GM19328 (cell line): ENCODE measurements around the gene PIEZO1.
A peak's percentile ranks its signal among the peaks of the same experiment; 100 is the strongest.
"Not testable (repeated sequence)": the region's sequence is repeated elsewhere in the genome, so short reads cannot be mapped to it uniquely, and the experiment has no call there.

Experiments used
- ATAC-seq: cut with Tn5 transposase; IDR thresholded peaks from one replicate; pipeline ENCODE4 v1.9.1; 2021; ENCODE audit warnings: mild to moderate bottlenecking, moderate library complexity; ENCODE audit not compliant: unreplicated experiment

PIEZO1 gene

DNA sequence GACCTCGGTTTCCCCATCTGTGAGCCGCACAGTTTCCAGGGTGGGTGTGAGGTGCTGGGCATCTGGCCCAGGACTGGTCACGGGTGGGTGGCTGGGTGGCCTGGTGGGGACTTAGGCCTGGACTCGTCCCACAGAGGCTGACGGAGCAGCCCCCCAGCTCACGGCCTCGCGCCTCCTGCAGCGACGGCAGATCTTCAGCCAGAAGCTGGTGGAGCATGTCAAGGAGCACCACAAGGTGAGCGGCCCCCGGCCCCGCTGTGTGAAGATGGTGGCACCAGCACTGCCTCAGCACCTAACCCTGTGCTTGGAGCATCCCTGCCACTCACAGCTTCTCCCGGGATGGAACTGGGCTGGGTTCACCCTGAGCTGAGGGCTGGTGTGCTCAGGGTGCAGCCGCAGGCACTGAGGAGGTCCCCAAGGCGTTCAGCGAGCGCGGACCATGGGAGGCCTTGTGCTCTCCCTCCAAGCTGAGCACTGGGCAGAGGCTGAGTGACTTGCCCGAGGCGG lies 20.9 kb upstream of the PIEZO1 start:
- ATAC-seq: no peak

DNA sequence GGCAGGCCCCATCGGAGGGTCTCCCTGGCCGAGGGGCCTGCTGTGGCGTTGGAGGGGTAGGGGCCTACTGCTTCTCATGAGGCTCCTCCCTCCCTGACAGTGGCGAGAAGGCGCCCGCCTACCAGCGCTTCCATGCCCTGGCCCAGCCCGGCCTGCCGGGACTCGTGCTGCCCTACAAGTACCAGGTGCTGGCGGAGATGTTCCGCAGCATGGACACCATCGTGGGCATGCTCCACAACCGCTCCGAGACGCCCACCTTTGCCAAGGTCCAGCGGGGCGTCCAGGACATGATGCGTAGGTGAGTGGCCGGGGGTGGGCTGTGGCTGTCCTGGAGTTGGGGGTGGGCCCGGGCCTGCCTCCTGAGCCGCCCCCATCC lies 20.3 kb upstream of the PIEZO1 start:
- no peak for ATAC-seq

DNA sequence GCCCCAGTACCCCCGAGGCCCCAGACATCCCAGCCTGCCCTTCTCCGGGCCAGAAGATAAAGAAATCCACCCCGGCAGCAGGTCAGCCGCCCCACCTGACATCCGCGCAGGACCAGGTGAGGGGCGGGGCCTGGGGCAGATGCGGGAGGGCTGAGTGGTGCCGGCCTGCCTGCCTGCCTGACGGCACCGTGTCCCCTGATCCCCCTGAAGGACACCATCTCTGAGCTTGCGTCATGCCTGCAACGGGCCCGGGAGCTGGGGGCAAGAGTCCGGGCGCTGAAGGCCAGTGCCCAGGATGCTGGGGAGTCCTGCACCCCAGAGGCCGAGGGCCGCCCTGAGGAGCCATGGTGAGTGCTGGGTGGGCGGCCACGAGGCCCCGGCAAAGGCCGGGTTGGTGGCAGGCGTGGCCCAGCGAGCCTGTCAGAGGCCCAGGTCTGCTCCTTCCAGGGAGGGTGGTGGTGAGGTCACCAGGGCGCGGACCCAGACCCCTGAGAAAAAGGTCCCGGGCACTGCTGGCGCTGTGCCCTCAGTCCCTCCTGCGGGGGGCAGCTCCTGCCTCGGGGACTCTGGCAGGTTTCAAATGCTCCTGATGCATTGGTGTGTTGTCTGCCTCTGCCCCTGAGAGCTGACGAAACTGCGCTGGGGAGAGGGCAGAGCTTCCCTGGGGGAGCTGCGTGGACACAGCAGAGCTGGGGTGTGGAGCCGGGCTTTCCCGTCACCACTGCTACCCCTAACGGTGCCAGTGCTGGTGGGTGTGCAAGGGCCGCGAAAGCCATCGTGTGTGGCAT lies 19.7 kb upstream of the PIEZO1 start:
- no peak for ATAC-seq

DNA sequence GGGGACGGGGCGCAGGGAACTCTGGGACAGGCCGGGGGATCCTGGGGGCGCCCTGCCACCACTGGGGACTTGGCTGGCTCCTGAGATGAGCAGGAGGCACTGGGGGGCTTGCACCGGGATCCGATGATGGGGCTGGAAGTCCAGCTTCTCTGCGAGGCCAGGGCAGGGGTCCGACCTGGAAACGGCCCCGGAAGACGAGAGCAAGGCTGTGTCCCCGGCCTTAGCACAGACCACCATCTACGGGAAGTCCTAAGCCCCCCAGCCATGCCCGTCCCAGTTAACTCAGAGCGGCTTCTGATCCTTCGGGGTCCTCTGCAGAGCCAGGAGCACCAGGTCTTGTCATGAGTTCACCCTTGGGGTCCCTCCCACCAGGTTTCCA lies 19.1 kb upstream of the PIEZO1 start:
- no peak for ATAC-seq

DNA sequence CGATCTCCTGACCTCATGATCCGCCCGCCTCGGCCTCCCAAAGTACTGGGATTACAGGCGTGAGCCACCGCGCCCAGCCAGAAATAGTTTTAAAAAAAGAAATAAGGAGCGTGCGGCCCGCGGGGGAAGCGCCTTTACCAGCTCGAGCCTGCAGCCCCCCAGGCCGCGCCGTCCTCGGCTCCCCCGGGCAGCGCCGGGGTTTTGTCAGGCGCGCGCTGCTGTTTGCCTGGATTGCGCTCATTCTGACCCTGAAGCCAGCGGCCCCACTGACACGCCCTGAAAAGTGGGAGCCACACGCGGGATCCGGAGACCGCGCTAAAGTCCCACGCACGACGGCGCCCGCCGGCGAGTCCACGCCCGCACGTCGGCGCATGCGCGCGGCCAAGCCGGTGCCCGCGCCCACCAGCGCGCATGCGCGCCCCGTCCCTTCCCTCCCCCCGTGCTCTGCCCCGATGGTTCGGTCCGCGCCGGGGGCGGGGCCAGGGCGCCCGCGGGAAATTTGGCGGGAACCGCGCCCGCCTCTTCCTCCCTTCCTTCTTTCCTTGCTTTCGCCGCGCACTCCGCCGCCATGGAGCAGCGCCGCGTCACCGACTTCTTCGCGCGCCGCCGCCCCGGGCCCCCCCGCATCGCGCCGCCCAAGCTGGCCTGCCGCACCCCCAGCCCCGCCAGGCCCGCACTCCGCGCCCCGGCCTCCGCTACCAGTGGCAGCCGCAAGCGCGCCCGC lies 18.4 kb upstream of the PIEZO1 start, which contains the start of gene CDT1:
TSS of gene CDT1 (plus strand) at position 526 of the 724 bp plus-strand sequence. CDS start at position 569, 43 bp downstream.
- peak; percentile 55 for ATAC-seq

DNA sequence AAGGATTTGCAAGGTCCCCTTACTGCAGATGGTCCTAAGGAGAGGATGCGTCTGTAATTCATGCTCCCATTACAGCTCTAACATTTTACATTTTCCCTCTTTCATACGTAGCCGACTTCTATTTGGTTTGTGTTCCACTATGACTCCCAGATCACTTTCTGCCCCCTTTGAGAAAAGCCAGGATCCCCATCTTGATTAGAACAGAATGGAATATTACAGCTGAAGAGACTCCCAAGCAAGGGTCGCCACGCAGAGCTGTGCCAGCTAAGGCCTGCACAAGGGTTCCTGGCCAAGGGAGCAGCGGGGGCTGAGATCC lies 15.2 kb upstream of the PIEZO1 start:
- no peak for ATAC-seq

DNA sequence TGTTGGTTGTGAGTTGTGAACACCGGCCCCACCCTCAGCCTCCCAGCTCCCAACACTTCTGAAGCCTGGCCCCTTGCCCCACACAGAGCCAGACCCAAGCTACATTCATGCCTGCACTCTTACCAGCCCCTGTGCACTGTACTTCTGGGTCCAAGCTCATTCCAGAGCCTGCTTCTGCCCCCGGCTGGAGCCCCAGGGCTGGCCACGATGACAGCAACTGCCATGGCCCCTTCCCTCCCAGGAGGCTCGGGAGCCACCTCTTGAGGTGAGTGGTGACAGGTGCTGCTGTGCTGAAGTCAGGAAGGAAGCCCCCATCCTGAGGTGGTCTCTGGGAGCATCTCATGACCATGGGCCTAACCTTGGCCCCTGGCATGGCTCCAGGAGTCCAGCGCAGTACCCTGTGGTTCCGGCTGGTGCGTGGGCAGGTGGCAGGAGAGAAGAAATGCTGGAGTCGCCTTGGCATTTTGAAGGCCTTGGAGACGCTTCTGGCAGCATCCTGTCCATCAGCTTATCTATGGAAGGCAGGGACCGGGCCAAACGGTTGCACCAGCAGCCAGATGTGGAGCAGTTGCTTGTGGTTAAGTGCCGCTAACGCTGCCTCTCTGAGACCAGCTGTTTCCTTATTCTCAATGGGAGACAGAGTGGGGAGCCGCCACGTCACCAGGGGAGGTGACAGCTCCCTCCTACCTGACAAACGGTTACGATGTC lies 14.7 kb upstream of the PIEZO1 start:
- ATAC-seq: no peak

DNA sequence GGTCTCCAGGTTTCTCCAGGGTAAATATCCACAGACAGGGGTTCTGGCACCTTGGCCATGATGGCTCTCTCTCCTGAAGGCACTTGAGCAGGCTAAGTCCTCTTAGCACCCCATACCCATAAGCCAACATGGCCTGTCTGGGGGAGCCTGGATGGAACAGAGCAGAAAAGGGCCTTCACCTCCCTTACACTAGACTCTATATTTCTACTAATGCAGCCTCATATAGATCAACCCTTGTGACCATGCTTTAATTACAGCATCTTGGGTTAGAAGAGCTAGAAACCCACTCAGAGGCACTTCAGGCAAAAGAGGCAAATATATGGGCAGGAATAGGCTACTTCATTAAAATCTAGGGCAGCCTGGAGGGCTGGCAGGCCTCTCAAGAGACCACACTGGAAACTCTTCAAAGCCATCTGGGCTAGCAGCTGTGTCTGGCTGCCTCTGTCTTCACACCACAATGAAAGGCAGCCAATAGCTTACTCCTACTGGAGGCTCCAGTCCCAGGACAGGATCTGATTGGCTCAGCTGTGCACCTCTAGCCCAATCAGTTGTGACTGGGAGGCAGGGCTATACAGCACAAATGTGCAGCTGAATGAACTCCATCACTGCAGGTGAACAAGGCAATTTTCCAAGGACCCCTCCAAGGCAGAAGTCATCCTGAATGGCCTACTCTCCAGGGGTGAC lies 13.9 kb upstream of the PIEZO1 start:
- ATAC-seq: no peak

DNA sequence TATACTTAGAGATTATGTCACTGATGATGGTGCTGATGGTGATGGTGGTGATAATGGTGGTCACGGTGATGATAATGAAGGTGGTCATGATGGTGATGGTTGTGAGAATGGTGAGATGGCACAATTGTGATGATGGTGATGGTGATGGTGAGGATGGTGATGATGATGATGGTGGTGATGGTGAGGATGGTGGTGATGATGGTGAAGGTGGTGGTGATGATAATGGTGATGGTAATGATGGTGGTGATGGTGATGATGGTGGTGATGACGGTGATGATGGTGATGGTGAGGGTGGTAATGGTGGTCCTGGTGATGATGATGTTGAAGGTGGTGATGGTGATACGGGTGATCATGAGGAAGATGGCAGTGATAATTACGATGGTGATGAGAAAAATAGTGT lies 13.1 kb upstream of the PIEZO1 start:
- no peak for ATAC-seq

DNA sequence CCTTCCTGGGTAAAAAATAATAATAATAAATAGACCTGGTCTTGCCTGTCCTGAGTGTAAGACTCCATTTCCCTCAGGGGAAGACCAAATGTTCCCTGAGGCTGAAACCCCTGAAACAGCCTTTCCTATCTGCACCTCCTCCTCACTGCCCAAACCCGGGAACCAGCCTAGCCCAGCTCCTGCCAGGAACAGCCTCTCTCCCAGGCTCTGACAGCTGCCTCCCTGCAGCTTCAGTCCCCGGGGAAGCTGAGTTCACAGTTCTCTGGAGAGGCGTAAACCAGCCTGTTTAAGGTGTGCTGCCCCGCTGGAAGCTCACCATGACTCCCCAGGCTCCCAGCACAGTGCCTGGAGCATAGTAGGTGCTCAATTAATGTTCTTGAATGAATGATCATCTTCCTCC lies 11.3 kb upstream of the PIEZO1 start:
- ATAC-seq: no peak

DNA sequence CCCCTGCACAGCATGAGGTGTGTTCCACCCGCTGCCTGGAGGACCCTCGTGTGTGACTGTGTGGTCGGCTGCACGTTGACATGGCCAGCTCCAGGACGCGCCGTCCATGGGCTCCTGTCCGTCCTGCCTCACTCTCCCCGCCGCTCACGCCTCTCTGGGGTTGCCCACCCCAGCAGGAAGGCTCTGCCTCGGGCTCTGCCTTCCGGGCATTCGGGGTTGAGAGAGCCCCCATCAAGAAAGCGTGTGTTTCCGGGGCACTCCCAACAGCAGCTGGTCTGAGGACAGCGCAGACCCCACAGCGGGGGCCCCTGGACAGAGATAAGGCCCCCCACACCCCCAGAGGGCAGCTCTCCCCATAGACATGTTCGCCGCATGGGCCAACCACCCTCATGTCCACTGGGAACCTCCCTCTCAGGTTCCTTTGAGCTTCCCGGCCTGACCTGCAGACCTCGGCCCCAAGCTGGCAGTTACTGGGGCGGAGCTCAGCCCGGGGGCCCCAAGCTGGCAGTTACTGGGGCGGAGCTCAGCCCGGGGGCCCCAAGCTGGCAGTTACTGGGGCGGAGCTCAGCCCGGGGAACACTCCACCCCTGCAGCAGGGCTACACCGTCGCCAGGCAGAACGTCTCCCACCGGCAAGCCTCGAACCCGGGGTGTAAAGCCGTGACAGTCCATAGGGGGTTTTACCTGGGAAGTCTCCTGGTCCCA lies 8.4 kb upstream of the PIEZO1 start:
- no peak for ATAC-seq

DNA sequence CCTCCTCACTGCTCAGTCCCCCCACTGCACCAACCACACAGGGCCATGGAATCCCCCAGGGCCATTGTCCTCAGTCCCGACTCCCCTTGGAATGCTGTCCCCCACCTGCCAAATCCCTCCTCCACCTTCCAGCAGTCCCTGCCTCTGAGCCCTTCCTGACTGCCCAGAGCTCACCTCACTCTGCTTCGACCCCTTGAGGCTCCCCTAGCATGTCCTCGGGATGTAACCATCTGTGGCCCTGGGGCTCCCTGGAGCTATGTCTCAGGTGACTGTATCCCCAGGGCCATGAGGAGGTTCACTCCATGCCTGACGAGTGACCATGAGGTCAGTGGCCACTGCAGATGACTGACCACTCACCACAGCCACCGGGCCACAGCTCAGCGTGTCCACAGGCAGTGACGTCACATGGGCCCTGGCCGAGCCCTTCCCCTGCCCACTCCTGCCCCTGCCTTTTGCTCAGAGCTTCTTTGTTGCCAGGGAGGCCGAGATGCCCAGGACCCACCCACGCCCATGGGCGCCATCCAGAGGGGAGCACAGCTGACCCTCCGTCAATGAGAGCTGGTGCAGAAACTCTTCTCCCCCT lies 7.7 kb upstream of the PIEZO1 start:
- no peak for ATAC-seq

DNA sequence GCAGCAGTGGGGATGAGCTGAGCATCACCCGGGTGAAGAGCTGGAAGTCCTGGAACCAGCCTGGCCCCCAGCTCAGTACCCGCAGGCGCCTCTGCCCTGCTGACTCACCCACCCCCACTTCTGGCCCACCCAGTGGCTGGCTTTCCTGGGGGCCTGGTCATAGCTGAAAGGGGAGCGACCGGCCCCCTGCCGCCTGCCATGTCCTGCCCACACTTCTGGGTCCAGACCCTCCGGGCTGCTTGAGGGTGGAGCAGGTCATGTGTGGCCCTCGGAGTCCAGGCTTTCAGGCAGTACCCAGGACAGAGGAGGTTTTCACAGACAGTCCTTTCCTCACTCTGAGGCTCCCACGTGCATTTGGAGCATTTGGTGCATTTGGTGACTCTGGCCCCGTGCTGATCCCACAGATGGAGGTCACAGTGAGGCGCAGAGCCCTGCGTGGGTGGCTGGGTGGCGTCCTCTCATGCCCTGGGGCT lies 7.1 kb upstream of the PIEZO1 start:
- no peak for ATAC-seq

DNA sequence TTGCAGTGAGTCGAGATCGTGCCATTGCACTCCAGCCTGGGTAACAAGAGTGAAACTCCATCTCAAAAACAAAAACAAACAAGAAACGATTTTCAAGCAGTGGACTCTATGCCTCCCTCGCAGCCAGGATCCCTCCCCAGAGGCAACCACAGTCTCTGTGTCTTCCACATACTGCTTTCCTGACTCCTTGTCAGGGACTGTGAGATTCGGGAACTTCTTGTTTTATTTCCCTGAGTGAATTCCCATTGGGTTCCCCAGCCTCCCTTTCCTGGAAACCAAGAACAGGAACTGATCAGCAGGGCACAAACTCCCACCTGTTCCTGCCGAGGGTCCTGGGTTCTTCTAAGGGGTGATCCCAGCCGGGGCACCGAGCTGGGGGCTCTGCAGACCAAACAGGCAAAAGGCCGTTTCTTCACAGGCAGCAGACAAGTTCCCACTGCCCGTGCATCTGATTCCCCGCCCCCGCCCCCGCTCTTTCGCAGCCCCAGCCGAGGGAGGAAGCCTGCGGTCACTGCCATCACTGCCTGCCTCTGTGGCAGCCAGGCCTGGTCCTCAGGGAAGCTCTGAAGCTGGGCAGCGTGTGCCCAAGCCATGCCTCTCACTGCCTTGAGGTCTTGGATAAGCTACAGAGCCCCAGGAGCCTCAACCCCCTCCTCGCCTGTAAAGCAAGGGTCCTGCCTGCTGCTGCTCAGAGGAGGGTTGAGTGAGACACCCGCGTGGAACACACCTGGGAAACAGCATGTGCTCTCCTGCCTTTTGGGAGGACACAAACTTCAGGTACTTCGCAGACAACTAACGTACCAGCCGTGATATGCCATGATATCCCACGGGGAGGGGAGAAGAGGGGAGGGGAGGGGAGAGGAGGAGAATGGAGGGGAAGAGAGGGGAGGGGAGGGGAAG lies 5.5 kb upstream of the PIEZO1 start:
- no peak for ATAC-seq

DNA sequence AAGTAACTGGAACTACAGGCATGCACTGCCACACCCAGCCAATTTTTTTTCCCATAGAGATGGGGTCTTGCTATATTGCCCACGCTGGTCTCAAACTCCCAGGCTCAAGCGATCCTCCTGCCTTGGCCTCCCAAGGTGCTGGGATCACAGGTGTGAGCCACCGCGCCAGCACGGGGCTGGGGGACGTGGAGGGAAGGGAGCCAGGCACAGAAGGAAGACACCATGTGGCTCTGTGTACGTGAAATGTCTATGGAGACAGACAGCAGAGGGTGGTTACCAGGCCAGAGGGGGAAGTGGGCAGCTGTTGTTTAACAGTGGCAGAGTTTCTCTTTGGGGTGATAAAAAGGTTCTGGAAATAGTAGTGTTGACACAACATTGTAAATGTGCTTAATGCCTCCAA lies 4.6 kb upstream of the PIEZO1 start:
- no peak for ATAC-seq

DNA sequence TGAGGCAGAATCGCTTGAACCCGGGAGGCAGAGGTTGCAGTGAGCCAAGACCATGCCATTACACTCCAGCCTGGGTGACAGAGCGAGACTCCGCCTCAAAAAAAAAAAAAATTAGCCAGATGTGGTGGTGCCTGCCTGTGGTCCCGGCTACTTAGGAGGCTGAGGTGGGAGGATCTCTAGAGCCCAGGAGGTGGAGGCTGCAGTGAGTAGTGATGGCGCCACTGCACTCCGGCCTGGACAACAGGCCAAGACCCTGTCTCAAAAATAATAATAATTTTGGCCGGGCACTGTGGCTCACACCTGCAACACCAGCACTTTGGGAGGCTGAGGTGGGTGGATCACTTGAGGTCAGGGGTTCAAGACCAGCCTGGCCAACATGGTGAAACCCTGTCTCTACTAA lies 3.7 kb upstream of the PIEZO1 start:
- ATAC-seq: not testable (repeated sequence)

DNA sequence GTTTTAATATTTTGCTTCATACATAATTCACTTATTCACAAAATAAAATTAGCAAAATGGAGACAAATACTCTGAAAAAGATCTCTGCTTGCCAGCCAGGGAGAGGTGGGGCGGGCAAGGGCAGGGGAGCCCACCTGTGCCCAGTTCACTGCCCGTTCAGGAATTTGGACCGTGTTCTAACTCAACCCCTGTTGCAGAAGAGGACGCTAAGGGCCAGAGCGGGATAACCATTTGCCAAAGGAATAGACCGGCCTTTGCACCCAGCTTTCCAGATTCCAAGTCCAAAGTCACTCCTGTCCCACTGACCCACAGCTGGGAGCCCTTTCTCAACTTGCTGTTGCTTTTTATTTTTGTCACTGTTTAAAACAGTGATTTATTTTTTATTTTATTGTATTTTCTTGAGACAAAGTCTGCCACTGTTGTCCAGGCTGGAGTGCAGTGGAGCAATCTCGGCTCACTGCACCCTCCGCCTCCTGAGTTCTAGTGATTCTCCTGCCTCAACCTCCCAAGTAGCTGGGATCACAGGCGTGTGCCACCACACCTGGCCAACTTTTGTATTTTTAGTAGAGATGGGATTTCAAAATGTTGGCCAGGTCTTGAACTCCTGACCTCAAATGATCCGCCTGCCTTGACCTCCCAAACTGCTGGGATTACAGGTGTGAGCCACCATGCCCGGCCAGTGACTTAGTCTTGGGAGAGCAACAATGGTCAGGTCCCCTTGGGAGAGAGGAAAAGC lies 2.7 kb upstream of the PIEZO1 start:
- ATAC-seq: no peak

DNA sequence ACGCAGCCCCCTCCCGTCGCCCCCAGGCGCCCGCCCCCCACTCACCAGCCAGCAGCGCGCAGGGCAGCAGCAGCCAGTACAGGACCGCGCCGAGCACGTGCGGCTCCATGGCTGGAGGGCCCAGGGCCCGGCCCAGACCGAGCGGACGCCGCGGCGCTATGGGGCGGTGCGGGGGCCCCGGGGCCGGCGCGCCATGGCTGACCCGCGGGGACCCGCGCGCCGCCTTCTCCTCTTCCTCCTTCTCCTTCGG lies 239 bp downstream of the PIEZO1 start:
- no peak for ATAC-seq
